Measurements from ENCODE around the gene SIDT2.
A peak's percentile ranks its signal among the peaks of the same experiment; 100 is the strongest.
"Not testable (repeated sequence)": the region's sequence is repeated elsewhere in the genome, so short reads cannot be mapped to it uniquely, and the experiment has no call there.

Gene SIDT2

GRCh38 chr11:117178210-117179034, at the start of gene SIDT2:
SIDT2 (plus strand) TSS chr11:117178743; CDS start chr11:117179264, 521 bp downstream.
- FAIRE-seq, result peak; percentile 98

GRCh38 chr11:117130396-117130795, 48.1 kb upstream of the SIDT2 start:
- not testable (repeated sequence) for FAIRE-seq

- FAIRE-seq, result no peak
Measured at GRCh38 chr11:117130879-117131278, 47.7 kb upstream of the SIDT2 start.

- no peak for FAIRE-seq
Measured at GRCh38 chr11:117134431-117134830, 44.1 kb upstream of the SIDT2 start.

GRCh38 chr11:117134979-117135378, 43.6 kb upstream of the SIDT2 start:
- not testable (repeated sequence) for FAIRE-seq

- FAIRE-seq, result not testable (repeated sequence)
Measured at GRCh38 chr11:117137223-117138086, 41.1 kb upstream of the SIDT2 start.

GRCh38 chr11:117143390-117143789, 35.2 kb upstream of the SIDT2 start:
- FAIRE-seq, result no peak

- peak; percentile 33 for FAIRE-seq
Measured at GRCh38 chr11:117143871-117144476, 34.6 kb upstream of the SIDT2 start, which contains the start of gene PAFAH1B2. PAFAH1B2 (plus strand) TSS chr11:117144287; CDS start chr11:117152448, 8,161 bp downstream.

- FAIRE-seq, result no peak
Measured at GRCh38 chr11:117144477-117145392, 33.8 kb upstream of the SIDT2 start.

- no peak for FAIRE-seq
Measured at GRCh38 chr11:117145393-117145761, 33.2 kb upstream of the SIDT2 start.

GRCh38 chr11:117146521-117146920, 32.0 kb upstream of the SIDT2 start:
- FAIRE-seq, result no peak

- no peak for FAIRE-seq
Measured at GRCh38 chr11:117152066-117152465, 26.5 kb upstream of the SIDT2 start.

GRCh38 chr11:117154468-117154867, 24.1 kb upstream of the SIDT2 start:
- FAIRE-seq, result no peak

- FAIRE-seq, result no peak
Measured at GRCh38 chr11:117157507-117157906, 21.0 kb upstream of the SIDT2 start.

- FAIRE-seq, result no peak
Measured at GRCh38 chr11:117159892-117160291, 18.7 kb upstream of the SIDT2 start.

- FAIRE-seq, result no peak
Measured at GRCh38 chr11:117160826-117161225, 17.7 kb upstream of the SIDT2 start.

- FAIRE-seq, result no peak
Measured at GRCh38 chr11:117166491-117166890, 12.1 kb upstream of the SIDT2 start.

GRCh38 chr11:117169736-117170135, 8.8 kb upstream of the SIDT2 start:
- no peak for FAIRE-seq

- FAIRE-seq, result no peak
Measured at GRCh38 chr11:117170210-117170609, 8.3 kb upstream of the SIDT2 start.

GRCh38 chr11:117171007-117171403, 7.5 kb upstream of the SIDT2 start:
- FAIRE-seq, result no peak

GRCh38 chr11:117171404-117172061, 7.0 kb upstream of the SIDT2 start:
- no peak for FAIRE-seq
